Dendritic cell treated with granulocyte-macrophage colony-stimulating factor and Interleukin-4, amounts not matched to agents 40 ng/mL and 50 ng/mL, for 4 days (primary cell): ENCODE measurements around the gene VTN.

Experiments used
- H3K27ac Mint-ChIP-seq: one replicate; pipeline ENCODE4 v1.8.0; 2022; ENCODE audit warnings: mild to moderate bottlenecking, mixed read lengths
- H3K27me3 Mint-ChIP-seq: one replicate; pipeline ENCODE4 v1.8.0; 2022; ENCODE audit warnings: mild to moderate bottlenecking, mixed read lengths
- H3K36me3 Mint-ChIP-seq: one replicate; pipeline ENCODE4 v1.8.0; 2022; ENCODE audit warnings: low read depth, mixed read lengths
- H3K4me1 Mint-ChIP-seq: one replicate; pipeline ENCODE4 v1.8.0; 2022; ENCODE audit warnings: low read depth, mixed read lengths
- H3K4me3 Mint-ChIP-seq: one replicate; pipeline ENCODE4 v1.8.0; 2022; ENCODE audit warnings: mild to moderate bottlenecking, moderate library complexity, mixed read lengths
- H3K9me3 Mint-ChIP-seq: one replicate; pipeline ENCODE4 v1.8.0; 2022; ENCODE audit warnings: mixed read lengths
- intact Hi-C: fragments of 100-400 bp; cut with micrococcal nuclease; formaldehyde crosslinking; loops from one replicate; pipeline ENCODE4 v1.15.0; 2022

The VTN gene

GRCh38 chr17:28324267-28324745, 45.8 kb downstream of the VTN start:
- peaks cover 25% of the 10 kb centered on the region for H3K4me1 Mint-ChIP-seq
- intact Hi-C loops, result no loop called here
- no peaks in the 10 kb centered on the region for H3K9me3 Mint-ChIP-seq
- no peaks in the 10 kb centered on the region for H3K27me3 Mint-ChIP-seq
- peaks cover 33% of the 10 kb centered on the region for H3K36me3 Mint-ChIP-seq
- H3K27ac Mint-ChIP-seq, result peak overlapping the region; percentile 22
- H3K4me3 Mint-ChIP-seq, result no peak overlapping the region

- Mint-ChIP-seq H3K4me3 (peak overlapping the region; percentile 21), H3K9me3 (no peaks in the 10 kb centered on the region), H3K27me3 (peaks cover 20% of the 10 kb centered on the region), H3K27ac (no peak overlapping the region), H3K36me3 (peaks cover 7% of the 10 kb centered on the region), H3K4me1 (peaks cover 30% of the 10 kb centered on the region)
- intact Hi-C loops, result no loop called here
Measured at GRCh38 chr17:28320215-28321061, 49.7 kb downstream of the VTN start.

- intact Hi-C loops, result loop anchor here (1.0 kb wide), 1 partner anchor 16 kb away; the partner anchor contains the start of genes IFT20 and TNFAIP1
- Mint-ChIP-seq H3K27ac (peak overlapping the region; percentile 83), H3K36me3 (peaks cover 7% of the 10 kb centered on the region), H3K27me3 (peaks cover 20% of the 10 kb centered on the region), H3K4me1 (peaks cover 22% of the 10 kb centered on the region), H3K4me3 (peak overlapping the region; percentile 96), H3K9me3 (no peaks in the 10 kb centered on the region)
Measured at GRCh38 chr17:28319598-28319935, 50.5 kb downstream of the VTN start.

- H3K9me3 Mint-ChIP-seq, result no peaks in the 10 kb centered on the region
- peaks cover 22% of the 10 kb centered on the region for H3K4me1 Mint-ChIP-seq
- H3K36me3 Mint-ChIP-seq, result peaks cover 7% of the 10 kb centered on the region
- H3K27me3 Mint-ChIP-seq, result peaks cover 23% of the 10 kb centered on the region
- peak within 1 kb of the TSS; percentile 83 for H3K27ac Mint-ChIP-seq
- intact Hi-C loops, result loop anchor here (1.0 kb wide), 1 partner anchor 16 kb away; the partner anchor contains the start of genes IFT20 and TNFAIP1
- peak within 1 kb of the TSS; percentile 96 for H3K4me3 Mint-ChIP-seq
Measured at GRCh38 chr17:28318759-28319597, 51.1 kb downstream of the VTN start, which contains the start of gene TMEM97. TSS of gene TMEM97 (plus strand) at chr17:28319200. CDS start at chr17:28319240, 40 bp downstream.

GRCh38 chr17:28317966-28318758, 51.9 kb downstream of the VTN start:
- no peaks in the 10 kb centered on the region for H3K9me3 Mint-ChIP-seq
- H3K4me1 Mint-ChIP-seq, result peaks cover 22% of the 10 kb centered on the region
- H3K36me3 Mint-ChIP-seq, result peaks cover 7% of the 10 kb centered on the region
- peak overlapping the region; percentile 96 for H3K4me3 Mint-ChIP-seq
- peak overlapping the region; percentile 83 for H3K27ac Mint-ChIP-seq
- intact Hi-C loops, result no loop called here
- H3K27me3 Mint-ChIP-seq, result peaks cover 27% of the 10 kb centered on the region
